GM18499 (cell line): ENCODE results near the gene SOX4.

Experiments used
- ATAC-seq: cut with Tn5 transposase; IDR thresholded peaks from one replicate; pipeline ENCODE4 v1.9.1; 2021; ENCODE audit warnings: moderate number of reproducible peaks; ENCODE audit not compliant: insufficient read depth, unreplicated experiment

Gene SOX4

GRCh38 chr6:21611485-21611884 is 17.9 kb downstream of the SOX4 start:
- no peak for ATAC-seq

GRCh38 chr6:21612067-21612745 is 18.7 kb downstream of the SOX4 start:
- no peak for ATAC-seq

- ATAC-seq, result no peak
Measured at GRCh38 chr6:21613809-21614208, 20.3 kb downstream of the SOX4 start.

- no peak for ATAC-seq
Measured at GRCh38 chr6:21614226-21614625, 20.7 kb downstream of the SOX4 start.

GRCh38 chr6:21615504-21615903 is 22.0 kb downstream of the SOX4 start:
- no peak for ATAC-seq

- ATAC-seq, result no peak
Measured at GRCh38 chr6:21616005-21616404, 22.5 kb downstream of the SOX4 start.

GRCh38 chr6:21625642-21626041 is 32.1 kb downstream of the SOX4 start:
- ATAC-seq, result no peak

- no peak for ATAC-seq
Measured at GRCh38 chr6:21626756-21627155, 33.2 kb downstream of the SOX4 start.

- ATAC-seq, result no peak
Measured at GRCh38 chr6:21628160-21628559, 34.6 kb downstream of the SOX4 start.

- no peak for ATAC-seq
Measured at GRCh38 chr6:21633511-21634109, 40.1 kb downstream of the SOX4 start.

- ATAC-seq, result no peak
Measured at GRCh38 chr6:21634582-21634981, 41.0 kb downstream of the SOX4 start.

- no peak for ATAC-seq
Measured at GRCh38 chr6:21636876-21637275, 43.3 kb downstream of the SOX4 start.

- no peak for ATAC-seq
Measured at GRCh38 chr6:21639316-21639715, 45.8 kb downstream of the SOX4 start.
